Peyer's patch (tissue), 4 donors: ENCODE measurements around the gene ANKRD18A.

Experiments used
- POLR2A ChIP-seq, 2 donors: fragments of 450-650 bp; IDR thresholded peaks; one replicate each; pipeline ENCODE4 v1.5.1; 2017; ENCODE audit warnings: antibody characterized with exemption in 2 of 2, mild to moderate bottlenecking in 2 of 2, moderate library complexity in 2 of 2
- TF ChIP-seq, protein P1 (sequence below), 6 experiments: fragments of 450-650 bp in 4 of 6; fragments of 200-600 bp in 2 of 6; sonication (generic) in 1 of 6; IDR thresholded peaks; one replicate each; pipeline ENCODE4 v1.5.1; 2017 to 2019; ENCODE audit warnings: antibody characterized with exemption in 6 of 6, mild to moderate bottlenecking in 3 of 6, moderate library complexity in 1 of 6

- TF ChIP-seq POLR2A (IDR thresholded peaks at IDR 0.05) = no peak
- TF ChIP-seq, protein P1, sequence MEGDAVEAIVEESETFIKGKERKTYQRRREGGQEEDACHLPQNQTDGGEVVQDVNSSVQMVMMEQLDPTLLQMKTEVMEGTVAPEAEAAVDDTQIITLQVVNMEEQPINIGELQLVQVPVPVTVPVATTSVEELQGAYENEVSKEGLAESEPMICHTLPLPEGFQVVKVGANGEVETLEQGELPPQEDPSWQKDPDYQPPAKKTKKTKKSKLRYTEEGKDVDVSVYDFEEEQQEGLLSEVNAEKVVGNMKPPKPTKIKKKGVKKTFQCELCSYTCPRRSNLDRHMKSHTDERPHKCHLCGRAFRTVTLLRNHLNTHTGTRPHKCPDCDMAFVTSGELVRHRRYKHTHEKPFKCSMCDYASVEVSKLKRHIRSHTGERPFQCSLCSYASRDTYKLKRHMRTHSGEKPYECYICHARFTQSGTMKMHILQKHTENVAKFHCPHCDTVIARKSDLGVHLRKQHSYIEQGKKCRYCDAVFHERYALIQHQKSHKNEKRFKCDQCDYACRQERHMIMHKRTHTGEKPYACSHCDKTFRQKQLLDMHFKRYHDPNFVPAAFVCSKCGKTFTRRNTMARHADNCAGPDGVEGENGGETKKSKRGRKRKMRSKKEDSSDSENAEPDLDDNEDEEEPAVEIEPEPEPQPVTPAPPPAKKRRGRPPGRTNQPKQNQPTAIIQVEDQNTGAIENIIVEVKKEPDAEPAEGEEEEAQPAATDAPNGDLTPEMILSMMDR (IDR thresholded peaks at IDR 0.05) = no peak
Observed at GRCh38 chr9:38649731-38650363, 29.5 kb upstream of the ANKRD18A start.
